ENCODE results near the gene GCGR.

The GCGR gene

GRCh38 chr17:81852237-81852636 lies 48.3 kb downstream of the GCGR start:
- no peak for DNase-seq

GRCh38 chr17:81854974-81855774 lies 51.2 kb downstream of the GCGR start:
- DNase-seq: no peak

- no peak for DNase-seq
Observed at GRCh38 chr17:81858170-81858966, 54.4 kb downstream of the GCGR start.

GRCh38 chr17:81858967-81859905 lies 55.3 kb downstream of the GCGR start:
- no peak for DNase-seq

- no peak for DNase-seq
Observed at GRCh38 chr17:81859906-81860755, 56.2 kb downstream of the GCGR start, which contains the start of gene P4HB. TSS of gene P4HB (minus strand) at chr17:81860535. CDS start at chr17:81860471, 64 bp downstream.

- DNase-seq: peak; percentile 99
Observed at GRCh38 chr17:81860756-81861568, 57.0 kb downstream of the GCGR start.

- DNase-seq: no peak
Observed at GRCh38 chr17:81863123-81863675, 59.2 kb downstream of the GCGR start.
